Measurements from ENCODE around the gene PPP4R4.
"Not testable (repeated sequence)": the region's sequence is repeated elsewhere in the genome, so short reads cannot be mapped to it uniquely, and the experiment has no call there.

PPP4R4 gene

DNA sequence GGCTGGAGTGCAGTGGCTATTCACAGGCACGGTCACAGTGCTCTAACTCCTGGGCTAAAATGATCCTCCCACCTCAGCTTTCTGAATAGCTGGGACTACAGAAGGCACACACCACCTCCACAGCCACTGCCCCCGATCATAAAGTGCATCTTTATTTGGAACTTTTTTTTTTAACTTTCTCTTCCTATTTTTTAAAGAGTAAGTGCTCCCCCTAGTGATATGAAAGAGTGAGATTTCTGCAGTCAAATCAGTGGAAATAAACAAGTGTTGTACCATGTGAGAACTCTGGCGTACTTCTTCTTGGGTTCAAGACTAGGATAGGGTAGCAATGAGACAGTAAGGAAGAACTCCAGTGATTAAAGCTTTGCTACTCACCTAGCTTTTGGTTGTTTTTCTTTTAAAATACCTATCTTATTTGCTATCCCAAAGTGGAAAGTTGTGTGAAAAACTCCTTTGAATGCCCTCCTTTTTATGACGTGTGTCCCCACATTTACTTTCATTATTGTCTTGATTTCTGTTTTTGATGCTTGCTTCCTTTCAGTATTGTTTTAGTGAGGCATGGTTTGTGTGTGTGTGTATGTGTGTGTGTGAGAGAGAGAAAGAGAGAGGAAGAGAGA lies 6.6 kb downstream of the PPP4R4 start:
- no peak for DNase-seq

DNA sequence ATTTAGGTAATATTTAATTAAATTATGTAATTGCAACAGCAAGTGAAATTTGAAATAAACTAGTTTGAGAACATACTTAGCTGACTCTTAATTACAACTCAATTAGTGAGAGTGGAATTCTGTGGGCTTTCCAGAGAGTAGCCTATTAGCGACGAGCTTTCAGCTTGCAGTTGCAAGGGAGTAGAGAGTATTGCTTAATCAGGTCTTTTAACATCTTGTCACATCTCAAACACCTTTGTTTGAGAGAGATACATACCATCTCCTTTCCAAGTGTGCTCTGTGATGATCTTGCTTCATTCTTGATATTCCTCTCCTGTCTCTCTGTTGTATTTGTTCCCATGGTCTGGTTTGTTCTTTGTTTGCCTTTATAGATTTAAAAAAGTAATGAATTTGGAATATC lies 7.7 kb downstream of the PPP4R4 start:
- DNase-seq = no peak

DNA sequence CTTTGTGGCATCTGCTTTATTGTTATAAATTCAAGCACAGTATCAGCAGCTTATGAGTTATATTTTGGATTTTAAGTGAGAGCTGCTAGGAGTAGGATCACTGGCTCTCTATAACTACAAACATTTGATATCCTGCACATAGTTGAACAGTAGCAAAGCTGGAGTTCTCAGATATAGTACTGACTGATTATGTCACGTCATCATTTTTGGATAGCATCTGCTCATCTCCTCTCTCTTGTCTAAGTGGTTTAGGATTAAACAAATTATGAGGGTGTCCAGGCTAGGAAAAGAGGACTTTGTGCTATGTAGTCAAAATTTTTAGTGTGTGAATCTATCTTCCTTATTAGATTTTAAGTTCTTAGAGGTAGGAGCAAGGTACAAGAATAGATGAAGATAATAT lies 18.4 kb downstream of the PPP4R4 start:
- no peak for DNase-seq

DNA sequence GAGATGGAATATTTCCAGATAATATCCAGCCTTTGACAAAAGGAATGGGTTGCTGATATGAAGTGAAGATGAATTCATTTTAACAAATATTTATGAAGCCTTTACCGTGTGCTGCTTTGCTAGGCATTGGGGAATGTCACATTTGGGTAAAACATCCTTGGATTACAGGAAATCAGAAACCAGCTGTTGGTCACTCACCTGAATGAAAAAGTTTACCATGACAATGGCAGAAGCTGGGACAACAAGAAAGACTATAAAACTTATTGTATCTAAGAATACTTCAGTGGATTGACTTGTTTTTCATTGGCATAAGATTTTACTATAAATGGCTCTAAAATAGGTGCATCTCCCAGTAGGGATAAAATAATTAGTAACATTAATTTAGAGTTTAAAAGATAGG lies 19.7 kb downstream of the PPP4R4 start:
- DNase-seq = no peak

DNA sequence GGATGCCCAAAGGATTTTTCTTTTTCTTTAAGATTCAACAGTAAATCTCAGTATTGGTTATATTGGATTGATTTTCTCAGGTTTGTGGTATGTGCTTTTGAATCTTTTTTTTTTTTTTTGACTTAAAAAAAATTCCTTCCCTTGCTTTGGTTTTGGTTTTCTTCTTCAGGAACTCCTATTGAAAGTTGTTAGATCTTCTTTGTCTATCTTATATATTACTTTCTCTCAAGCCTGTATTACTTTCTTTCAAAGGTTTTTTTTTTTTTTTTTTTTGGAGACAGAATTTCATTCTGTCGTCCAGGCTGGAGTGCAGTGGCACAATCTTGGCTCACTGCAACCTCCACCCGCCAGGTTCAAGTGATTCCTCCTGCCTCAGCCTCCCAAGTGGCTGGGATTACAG lies 21.9 kb downstream of the PPP4R4 start:
- no peak for DNase-seq

DNA sequence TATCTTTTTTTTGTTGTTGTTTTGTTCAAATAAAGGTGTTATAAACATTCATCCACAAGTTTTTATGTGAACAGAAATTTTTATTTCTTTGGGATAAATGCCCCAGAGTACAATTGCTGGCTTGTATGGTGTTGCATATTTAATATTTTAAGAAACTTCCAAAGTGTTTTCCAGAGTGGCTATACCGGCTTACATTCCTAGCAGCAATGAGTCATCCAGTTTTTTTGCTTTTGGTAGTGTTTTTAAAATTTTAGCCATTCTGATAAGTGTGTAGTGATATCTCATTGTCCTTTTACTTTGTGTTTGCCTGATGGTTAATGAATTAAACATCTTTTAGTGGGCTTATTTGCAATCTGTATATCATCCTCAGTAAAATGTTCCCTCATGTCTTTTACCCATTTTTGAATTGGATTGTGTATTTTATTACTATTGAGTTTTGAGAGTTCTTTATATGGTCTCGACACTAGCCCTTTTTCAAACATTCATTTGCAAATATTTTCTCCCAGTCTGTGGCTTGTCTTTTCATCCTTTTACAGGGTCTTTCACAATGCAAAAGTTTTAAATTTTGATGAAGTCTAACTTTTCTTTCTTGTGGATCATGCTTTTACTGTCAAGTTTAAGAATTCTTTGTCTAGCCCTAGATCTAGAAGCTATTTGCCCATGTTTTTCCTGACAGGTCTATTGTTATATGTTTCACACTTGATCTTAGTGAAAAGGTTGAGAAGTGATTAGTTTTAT lies 29.5 kb downstream of the PPP4R4 start:
- no peak for DNase-seq

DNA sequence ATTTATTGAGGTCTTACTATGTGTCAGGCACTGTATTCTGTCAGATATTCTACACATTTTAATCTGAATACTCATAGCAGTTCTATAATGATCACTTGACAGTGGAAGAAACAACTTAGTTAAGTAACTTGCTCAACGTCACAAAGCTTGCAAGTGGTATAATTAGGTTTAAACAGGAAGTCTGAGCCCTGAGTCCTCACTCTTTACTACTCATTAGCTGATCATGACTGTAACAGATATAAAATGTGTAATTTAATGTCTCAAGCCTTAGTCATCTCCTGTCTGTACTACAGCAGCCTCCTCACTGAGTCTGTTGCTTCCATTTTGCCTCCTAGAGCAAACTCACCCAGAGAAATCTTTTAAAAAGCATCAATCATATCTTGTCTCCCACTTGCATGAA lies 38.9 kb downstream of the PPP4R4 start:
- no peak for DNase-seq

DNA sequence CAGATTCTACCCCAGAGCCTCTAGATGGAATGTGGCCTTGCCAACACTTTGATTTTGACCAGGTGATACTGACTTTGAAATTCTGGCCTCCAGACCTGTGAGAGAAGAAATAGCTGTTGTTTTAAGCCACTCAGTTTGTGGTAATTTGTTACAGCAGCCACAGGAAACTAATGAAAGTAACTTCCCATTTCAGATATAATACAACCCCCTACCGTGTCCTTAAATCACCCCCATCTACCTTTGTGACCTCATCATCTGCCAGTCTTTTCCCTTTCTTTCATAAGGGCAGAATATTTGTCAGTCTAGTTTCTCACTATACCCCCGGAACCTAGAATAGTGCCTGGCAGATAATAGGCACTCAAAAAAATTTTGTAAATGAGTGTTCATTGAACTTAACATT lies 39.6 kb downstream of the PPP4R4 start:
- DNase-seq = no peak

DNA sequence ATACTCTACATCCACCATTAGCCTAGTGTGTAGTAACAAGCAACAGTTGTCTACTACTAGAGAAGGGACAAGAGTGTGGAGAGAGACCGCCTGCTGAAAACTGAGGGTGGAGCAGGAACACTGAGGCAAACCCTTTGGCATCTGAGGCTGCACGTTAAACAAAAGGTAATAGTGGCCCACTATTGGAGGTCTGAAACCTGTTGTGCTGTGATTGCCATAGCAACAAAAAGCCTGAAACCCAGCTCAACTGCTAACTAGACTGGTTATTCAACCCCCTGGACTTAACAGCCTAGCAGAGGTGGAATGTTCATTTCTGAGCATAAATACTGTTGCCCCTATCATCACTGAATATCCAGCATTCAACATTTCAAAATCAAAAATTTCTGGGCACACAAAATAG lies 43.0 kb downstream of the PPP4R4 start:
- DNase-seq = no peak

DNA sequence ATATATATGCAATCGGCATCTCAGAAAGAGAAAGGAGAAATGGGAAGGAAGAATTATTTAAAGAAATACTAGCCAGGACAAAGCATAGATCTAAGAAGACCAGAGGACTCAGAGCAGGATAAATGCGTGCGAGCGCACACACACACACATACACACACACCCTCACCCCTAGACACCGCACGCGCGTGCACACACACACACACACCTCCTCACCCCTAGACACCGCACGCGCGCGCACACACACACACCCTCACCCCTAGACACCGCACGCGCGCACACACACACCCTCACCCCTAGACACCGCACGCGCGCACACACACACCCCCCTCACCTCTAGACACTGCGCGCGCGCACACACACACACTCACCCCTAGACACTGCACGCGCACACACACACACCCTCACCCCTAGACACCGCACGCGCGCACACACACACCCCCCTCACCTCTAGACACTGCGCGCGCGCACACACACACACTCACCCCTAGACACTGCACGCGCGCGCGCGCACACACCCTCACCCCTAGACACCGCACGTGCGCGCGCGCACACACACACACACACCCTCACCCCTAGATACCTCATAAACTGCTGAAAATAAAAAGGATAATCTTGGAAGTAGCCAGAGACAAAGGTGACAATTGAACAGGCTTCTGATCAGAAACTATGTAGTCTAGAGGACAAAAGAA lies 44.2 kb downstream of the PPP4R4 start:
- DNase-seq = not testable (repeated sequence)

DNA sequence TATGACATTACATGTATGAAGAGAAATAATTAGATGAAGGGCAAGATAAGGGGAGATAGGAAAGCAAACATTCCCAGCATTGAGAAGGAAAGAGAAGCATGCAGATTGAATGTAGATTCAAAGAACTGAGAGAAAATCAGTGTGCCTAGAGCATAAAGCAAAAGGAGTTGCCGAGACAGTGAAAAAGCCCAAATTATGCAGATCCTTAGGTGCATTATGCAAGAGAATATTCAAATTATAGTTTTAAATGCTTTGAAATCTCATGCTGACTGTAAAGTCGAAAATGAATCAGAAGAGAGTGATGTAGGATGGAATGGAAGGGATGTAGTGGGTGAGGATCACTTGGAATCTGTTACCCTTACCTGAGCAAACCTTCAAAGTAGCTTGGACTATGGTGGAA lies 49.9 kb downstream of the PPP4R4 start:
- no peak for DNase-seq

DNA sequence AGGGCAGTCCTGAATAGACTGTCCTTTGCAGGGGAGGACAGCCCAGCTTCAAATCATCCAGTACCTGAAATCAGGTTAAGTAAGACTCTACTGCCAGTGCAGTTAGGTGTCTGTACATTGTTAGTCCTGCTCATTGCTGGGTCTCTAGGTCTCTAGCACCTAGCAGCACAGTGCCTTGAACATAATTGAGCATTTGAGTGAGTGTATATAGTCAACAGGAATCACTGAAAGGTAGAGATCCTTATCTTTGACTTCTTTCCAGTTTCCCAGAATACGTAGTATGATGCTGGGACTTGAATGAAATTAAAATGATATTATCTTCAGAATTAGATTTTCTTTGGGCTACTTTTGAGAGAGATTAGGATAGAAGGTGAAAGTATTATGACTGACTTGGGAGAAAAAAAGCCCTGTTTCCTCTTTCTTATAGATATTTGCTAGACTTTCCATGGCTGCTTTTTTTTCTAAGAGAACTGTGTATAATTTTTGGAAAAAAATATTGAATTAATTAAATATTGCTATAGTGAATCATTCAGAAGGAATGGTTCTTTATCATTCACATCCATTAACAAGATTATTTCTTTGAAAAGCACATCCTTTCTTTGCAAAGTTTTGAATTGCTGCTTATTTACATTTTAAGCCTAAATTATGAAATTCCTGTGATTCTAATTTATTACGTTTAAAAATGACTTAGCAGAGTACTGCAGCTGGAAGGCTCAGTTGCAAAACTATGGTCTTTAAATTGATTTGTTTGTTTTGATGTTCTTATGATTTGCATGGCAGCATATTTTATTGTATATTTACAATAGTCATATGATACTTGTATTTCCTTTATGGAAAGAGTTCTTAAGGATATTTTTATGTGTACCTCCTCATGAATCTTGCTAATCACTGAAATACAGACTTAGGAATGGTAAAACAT lies 51.6 kb downstream of the PPP4R4 start:
- DNase-seq = no peak

DNA sequence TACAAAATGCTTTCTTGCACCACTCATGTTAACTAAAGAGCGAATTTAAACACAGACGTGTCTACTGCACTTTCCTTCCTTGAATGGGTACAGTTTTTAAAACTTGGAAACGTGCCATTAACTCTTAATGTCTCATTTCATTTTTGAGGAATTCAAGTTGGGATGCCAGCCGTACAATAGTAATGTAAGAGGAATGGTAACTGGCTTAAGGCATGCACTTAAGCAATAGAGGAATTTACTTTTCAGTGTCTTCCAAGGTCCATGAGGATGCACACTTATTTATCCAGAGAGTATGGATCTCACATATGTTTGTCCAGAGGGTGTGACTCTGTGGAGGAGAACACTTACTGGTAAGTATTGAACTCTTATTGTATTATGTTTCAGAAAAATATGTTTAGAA lies 52.9 kb downstream of the PPP4R4 start:
- no peak for DNase-seq

DNA sequence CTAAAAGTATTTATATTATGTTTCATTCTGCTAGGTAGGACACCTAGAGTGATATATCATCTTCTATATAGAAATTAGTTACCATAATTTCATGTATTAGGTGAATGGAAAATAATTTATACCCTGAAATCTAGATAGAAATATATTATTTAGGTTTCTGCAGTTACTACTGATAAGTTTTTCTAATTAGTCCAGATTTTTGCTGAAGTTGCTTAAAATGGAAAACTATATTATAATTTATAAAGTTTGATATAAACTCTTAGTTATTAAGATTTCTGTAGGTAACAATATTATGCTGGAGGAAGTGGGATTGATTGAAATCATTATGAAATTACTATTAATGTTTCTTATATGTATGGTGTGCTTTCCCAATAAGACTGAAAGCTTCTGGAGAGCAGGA lies 62.9 kb downstream of the PPP4R4 start:
- DNase-seq = no peak

DNA sequence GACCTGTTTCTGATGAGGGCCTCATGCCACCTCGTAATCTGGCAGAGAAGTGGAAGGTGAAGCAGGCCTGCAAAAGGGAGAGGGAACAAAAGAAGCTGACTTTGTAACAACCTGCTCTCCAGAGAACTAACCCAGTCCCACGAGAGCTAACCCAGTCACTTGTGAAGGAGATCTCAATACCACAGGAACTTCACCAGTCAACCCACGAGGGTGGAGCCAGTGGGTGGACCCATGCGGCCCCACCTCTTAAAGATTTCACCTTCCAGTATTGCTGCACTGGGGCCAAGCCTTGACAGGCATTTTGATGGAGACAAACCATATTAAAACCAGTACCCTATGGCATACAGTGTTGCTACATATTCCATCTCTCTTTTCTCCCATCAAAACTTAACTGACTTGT lies 63.9 kb downstream of the PPP4R4 start:
- no peak for DNase-seq

DNA sequence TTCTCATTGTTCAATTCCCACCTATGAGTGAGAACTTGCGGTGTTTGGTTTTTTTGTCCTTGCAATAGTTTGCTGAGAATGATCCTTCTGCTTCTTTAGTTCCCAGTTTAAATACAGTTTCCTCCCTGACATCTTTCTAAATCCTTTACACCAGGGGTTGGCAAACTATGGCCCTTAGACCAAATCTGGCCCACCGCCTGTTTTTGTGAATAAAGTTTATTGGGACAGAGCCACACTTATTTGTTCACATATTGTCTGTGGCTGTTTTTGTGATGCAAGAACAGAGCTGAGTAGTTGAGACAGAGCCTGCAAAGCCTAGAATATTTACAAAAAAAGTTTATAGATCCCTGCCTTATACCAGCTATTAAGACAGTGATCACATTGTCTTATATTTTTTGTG lies 65.3 kb downstream of the PPP4R4 start:
- no peak for DNase-seq

DNA sequence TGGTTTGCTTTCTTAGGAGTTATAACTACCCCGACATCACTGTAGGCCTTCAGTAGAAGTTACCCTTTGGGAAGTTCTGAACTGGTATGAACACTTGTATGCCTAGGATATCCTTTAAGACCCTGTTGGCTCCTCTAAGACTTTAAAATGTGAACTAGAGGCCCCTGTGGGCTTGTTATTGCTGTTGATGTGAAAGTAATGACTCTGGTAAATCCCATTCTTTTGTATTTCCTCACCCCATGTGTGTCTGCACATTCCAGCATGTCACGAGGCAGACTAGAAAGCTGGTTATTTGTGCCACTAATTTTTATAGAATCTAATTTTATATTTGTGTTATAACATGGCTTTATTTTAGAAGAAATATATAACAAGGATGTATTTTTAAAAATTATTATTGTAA lies 70.1 kb downstream of the PPP4R4 start:
- DNase-seq = no peak

DNA sequence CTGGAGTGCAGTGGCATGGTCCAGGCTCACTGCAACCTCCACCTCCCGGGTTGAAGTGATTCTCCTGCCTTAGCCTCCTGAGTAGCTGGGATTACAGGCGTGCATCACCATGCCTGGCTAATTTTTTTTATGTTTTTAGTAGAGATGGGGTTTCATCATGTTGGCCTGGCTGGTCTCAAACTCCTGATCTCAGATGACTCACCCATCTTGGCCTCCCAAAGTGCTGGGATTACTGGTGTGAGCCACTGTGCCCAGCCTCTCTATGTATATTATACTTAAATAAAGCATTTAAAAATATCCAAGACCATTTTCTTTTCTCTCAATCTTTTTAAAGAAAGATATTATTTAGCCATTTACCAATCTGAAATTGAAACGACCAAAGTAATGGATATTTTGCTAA lies 90.1 kb downstream of the PPP4R4 start:
- not testable (repeated sequence) for DNase-seq

DNA sequence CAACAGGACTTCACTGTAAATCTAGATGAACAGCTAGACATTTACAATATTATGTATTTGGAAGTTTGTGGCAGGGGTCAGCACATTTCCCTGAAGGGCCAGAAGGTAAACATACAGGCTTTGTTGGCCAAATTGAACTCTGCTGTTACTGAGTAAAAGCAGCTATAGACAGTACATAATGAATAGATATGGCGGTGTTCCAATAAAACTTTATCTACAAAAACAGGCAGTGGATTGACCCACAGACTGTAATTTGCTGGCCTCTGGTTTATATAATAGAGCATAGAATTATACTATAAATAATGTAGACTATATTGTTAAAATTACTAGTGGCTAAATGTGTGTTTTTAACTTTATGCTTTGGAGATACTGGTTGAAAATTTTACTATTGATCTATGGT lies 93.2 kb downstream of the PPP4R4 start:
- DNase-seq = no peak

DNA sequence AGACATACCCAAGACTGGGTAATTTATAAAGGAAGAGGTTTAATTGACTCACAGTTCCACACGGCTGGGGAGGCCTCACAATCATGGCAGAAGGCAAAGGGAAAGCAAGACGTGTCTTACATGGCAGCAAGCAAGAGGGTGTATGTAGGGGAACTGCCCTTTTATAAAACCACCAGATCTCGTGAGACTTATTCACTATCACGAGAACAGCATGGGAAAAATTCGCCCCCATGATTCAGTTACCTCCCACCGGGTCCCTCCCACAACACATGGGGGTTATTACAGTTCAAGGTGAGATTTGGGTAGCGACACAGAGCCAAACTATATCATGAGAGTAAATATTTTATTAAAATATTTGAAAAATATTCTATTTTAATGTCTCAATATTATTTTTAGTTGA lies 94.5 kb downstream of the PPP4R4 start:
- DNase-seq = not testable (repeated sequence)

DNA sequence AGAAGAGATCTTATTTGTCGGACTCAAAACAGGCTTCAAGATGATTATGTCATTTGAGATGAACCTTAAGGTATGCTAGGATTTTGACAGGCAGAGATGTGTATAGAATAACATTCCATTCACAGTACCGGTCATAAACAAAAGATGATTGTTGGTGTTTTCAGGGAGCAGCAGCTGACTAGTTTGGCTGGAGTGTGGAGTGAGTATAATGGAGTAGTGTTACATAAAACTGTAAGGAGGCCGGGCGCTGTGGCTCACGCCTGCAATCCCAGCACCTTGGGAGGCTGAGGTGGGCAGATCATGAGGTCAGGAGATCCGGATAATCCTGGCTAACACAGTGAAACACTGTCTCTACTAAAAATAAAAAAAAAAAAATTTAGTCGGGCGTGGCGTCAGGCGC lies 95.0 kb downstream of the PPP4R4 start:
- DNase-seq = no peak

DNA sequence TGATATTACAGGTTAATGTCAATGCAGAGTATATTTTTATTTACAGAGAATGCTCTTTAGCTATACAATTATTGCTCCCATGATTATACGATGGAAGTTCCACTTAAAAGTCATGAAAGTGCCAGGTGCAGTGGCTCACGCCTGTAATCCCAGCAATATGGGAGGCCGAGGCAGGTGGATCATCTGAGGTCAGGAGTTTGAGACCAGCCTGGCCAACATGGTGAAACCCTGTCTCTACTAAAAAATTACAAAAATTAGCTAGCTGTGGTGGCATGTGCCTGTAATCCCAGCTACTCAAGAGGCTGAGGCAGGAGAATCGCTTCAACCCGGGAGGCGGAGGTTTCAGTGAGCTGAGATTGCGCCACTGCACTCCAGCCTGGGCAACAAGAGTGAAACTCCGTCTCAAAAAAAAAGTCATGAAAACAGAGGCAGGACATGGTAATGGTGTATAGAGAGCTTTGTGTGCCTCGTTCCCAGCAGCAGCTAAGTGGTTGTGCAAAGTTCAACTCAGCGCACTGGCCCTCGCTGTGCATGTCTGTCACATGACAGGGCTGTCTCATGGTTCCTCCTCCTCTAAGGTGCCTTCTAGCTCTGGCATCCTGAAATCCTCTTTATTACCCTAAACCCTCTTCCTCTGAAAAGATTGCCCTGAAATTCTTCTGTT lies 102.9 kb downstream of the PPP4R4 start:
- DNase-seq = not testable (repeated sequence)

DNA sequence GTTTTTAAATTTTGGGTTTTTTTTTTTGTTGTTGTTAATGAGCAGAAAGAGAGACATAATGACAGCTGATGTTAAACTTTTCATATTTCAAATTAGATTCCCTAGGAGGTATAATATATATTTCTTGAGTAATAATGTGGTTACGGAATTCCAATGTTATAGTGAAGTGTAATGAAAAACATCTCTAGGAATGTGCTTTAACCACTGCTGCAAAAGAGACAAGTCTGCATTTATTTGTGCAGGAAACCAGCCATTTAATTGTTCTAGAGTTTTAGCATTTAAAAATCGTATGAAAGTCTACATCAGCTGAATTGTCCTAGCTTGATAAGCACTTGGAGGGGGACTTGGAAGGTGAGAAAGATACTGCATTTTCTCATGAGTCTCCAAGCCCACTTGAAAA lies 104.6 kb downstream of the PPP4R4 start:
- DNase-seq = no peak

Data from T1000 (cell line).